GM06990 (cell line): ENCODE results near the gene BTBD7.
"Not testable (repeated sequence)": the region's sequence is repeated elsewhere in the genome, so short reads cannot be mapped to it uniquely, and the experiment has no call there.

Source experiments
- DNase-seq: peaks from one replicate; pipeline ENCODE4 v3.0.0-alpha.2; 2011; ENCODE audit not compliant: insufficient read length; ENCODE audit errors: extremely low read depth
- H3K27me3 ChIP-seq: replicated peaks from 2 replicates; pipeline ENCODE4 v1.6.0; 2011; ENCODE audit warnings: low read length; ENCODE audit not compliant: control insufficient read depth, insufficient read depth
- H3K36me3 ChIP-seq: 2 replicates; pipeline ENCODE4 v1.5.1; 2011; ENCODE audit warnings: low read length; ENCODE audit not compliant: control insufficient read depth, insufficient read depth
- H3K4me3 ChIP-seq: replicated peaks from 2 replicates; pipeline ENCODE4 v1.5.1; 2011; ENCODE audit warnings: low read depth, mild to moderate bottlenecking, control low read depth, low read length
- CTCF ChIP-seq: IDR thresholded peaks from 2 replicates; pipeline ENCODE4 v1.5.1; 2011; ENCODE audit warnings: low read length, control low read depth, mild to moderate bottlenecking, inconsistent platforms; ENCODE audit not compliant: insufficient read depth, poor library complexity, severe bottlenecking

Gene BTBD7

GRCh38 chr14:93368996-93369712 is 36.3 kb upstream of the BTBD7 start:
- H3K4me3 ChIP-seq = no peak overlapping the region
- H3K36me3 ChIP-seq = no peaks in the 10 kb centered on the region
- H3K27me3 ChIP-seq = no peaks in the 10 kb centered on the region
- no peak for DNase-seq
- TF ChIP-seq CTCF = no peak

- H3K27me3 ChIP-seq, H3K4me3 ChIP-seq, DNase-seq, H3K36me3 ChIP-seq: not testable (repeated sequence)
Observed at GRCh38 chr14:93354873-93355272, 22.0 kb upstream of the BTBD7 start.

GRCh38 chr14:93348292-93348691 is 15.5 kb upstream of the BTBD7 start:
- no peak for TF ChIP-seq CTCF
- H3K36me3 ChIP-seq = no peaks in the 10 kb centered on the region
- no peak for DNase-seq
- H3K4me3 ChIP-seq = no peak overlapping the region
- no peaks in the 10 kb centered on the region for H3K27me3 ChIP-seq

GRCh38 chr14:93347850-93348249 is 15.0 kb upstream of the BTBD7 start:
- Histone ChIP-seq H3K27me3 (no peaks in the 10 kb centered on the region), H3K36me3 (no peaks in the 10 kb centered on the region), H3K4me3 (no peak overlapping the region)
- TF ChIP-seq CTCF = no peak
- no peak for DNase-seq

- Histone ChIP-seq H3K27me3 (no peaks in the 10 kb centered on the region), H3K4me3 (no peak within 1 kb of the TSS), H3K36me3 (no peaks in the 10 kb centered on the region)
- DNase-seq = no peak
- peak; percentile 1 for TF ChIP-seq CTCF
Observed at GRCh38 chr14:93346926-93347721, 14.3 kb upstream of the BTBD7 start, which contains the start of gene COX8C. COX8C (plus strand) TSS chr14:93347182; CDS start chr14:93347269, 87 bp downstream.

GRCh38 chr14:93343797-93344196 is 11.0 kb upstream of the BTBD7 start:
- no peaks in the 10 kb centered on the region for H3K27me3 ChIP-seq
- DNase-seq = no peak
- H3K4me3 ChIP-seq = no peak overlapping the region
- TF ChIP-seq CTCF = no peak
- H3K36me3 ChIP-seq = no peaks in the 10 kb centered on the region
